Epithelial cell of proximal tubule (primary cell): ENCODE results near the gene CDHR2. TPM values are rescaled to one million over a fixed set of nuclear protein-coding genes. Genes with fewer than 3 reads are reported as not detected.
"Not testable (repeated sequence)": the region's sequence is repeated elsewhere in the genome, so short reads cannot be mapped to it uniquely, and the experiment has no call there.

Experiments used
- DNase-seq: peaks from one replicate; pipeline ENCODE4 v3.0.0-alpha.2; 2011; ENCODE audit warnings: low read depth
- H3K4me3 ChIP-seq: 2 replicates; pipeline ENCODE4 v1.5.1; 2011; ENCODE audit warnings: low read depth, mild to moderate bottlenecking, low read length
- total RNA-seq: library from RNA; depleted of rRNA; stranded (reverse); fragments of >200 nt; gene quantifications from 2 replicates; pipeline ENCODE4 v1.2.3, GENCODE V29; 2015
- TF ChIP-seq, protein P1 (sequence below): conservative IDR thresholded peaks from 2 replicates; pipeline ENCODE4 v1.5.1; 2012; ENCODE audit warnings: low read depth, mild to moderate bottlenecking, low read length

CDHR2 gene
- total RNA-seq, 1 donor from 2014 or later, result not detected

DNA sequence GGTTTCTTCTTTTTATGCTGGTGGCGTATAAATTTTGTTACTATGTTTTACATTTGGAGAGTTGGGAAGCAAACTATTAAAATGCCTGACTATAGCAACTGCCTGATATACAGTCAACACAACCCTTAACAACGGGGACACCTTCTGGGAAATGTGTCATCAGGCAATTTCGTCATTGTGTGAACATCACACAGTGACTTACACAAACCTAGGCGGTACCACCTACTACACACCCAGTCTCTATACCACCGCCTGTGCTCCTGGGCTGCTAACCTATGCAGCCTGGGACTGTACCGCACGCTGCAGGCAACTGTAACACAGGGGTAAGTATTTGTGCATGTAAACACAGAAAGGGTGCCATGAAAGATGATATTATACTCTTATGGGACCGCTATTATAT, 1.3 kb upstream of the CDHR2 start:
- DNase-seq, result no peak
- H3K4me3 ChIP-seq, result no peak overlapping the region
- TF ChIP-seq, protein P1, sequence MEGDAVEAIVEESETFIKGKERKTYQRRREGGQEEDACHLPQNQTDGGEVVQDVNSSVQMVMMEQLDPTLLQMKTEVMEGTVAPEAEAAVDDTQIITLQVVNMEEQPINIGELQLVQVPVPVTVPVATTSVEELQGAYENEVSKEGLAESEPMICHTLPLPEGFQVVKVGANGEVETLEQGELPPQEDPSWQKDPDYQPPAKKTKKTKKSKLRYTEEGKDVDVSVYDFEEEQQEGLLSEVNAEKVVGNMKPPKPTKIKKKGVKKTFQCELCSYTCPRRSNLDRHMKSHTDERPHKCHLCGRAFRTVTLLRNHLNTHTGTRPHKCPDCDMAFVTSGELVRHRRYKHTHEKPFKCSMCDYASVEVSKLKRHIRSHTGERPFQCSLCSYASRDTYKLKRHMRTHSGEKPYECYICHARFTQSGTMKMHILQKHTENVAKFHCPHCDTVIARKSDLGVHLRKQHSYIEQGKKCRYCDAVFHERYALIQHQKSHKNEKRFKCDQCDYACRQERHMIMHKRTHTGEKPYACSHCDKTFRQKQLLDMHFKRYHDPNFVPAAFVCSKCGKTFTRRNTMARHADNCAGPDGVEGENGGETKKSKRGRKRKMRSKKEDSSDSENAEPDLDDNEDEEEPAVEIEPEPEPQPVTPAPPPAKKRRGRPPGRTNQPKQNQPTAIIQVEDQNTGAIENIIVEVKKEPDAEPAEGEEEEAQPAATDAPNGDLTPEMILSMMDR, result no peak

DNA sequence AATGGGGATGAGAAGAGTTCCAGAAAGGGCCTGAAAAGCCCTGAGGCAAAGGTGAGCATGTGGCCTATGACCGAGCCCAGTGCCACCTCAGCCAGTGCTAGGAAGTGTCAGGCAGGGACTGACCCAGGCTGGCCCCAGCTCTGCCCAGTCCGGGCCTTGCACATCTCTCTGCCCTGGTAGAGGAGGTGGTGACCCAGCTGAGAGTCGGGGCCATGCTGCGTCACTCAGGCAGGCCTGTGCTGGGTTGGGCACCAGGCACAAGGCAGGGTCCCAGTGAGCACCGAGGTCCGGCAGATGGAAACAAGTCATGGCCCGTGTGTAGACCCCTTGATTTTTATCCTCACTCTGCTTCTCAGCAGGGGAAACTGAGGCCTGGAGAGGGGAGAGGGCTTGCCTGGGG, 729 bp downstream of the CDHR2 start:
- no peak for DNase-seq
- TF ChIP-seq, protein P1, result no peak
- H3K4me3 ChIP-seq, result no peak overlapping the region

DNA sequence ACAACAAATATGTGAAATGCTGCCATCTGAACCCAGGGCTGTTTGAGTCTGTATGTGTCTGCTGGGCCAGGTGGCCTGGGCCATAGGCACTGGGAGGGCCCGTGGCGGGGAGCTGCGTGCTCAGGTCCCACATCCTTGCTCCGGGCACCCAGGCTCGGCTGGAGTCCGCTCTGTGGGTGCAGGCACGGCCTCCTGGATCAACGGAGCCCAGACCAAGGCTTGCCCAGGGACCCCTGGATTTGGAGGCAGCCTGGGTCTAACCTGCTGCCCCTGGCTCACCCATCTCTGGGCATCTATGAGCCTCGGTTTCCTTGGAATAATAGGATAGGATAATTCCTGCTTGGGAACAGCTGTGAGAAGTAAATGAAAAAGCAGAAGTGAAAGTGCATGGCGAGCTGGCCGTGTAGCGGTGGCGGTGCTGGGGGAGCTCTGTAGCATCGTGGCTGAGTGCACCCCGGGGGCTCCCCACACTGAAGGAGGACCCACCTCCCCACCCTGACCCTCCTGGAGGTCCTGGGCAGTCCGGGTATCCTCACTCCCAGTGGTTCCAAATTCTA, 1.2 kb downstream of the CDHR2 start:
- H3K4me3 ChIP-seq, result peak overlapping the region; percentile 48
- DNase-seq, result no peak
- TF ChIP-seq, protein P1, result no peak

DNA sequence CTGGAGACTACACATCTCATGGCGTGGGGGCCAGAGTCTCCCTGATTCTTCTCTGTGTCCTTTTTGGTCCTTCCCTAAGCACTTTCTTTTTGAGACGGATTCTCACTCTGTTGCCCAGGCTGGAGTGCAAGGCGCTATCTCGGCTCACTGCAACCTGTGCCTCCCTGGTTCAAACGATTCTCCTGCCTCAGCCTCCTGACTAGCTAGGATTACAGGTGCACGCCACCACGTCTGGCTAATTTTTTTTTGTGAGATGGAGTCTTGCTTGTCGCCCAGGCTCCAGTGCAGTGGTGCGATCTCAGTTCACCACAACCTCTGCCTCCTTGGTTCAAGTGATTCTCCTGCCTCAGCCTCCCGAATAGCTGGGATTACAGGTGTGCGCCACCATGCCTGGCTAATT, 1.8 kb downstream of the CDHR2 start:
- not testable (repeated sequence) for DNase-seq
- peak overlapping the region; percentile 48 for H3K4me3 ChIP-seq

DNA sequence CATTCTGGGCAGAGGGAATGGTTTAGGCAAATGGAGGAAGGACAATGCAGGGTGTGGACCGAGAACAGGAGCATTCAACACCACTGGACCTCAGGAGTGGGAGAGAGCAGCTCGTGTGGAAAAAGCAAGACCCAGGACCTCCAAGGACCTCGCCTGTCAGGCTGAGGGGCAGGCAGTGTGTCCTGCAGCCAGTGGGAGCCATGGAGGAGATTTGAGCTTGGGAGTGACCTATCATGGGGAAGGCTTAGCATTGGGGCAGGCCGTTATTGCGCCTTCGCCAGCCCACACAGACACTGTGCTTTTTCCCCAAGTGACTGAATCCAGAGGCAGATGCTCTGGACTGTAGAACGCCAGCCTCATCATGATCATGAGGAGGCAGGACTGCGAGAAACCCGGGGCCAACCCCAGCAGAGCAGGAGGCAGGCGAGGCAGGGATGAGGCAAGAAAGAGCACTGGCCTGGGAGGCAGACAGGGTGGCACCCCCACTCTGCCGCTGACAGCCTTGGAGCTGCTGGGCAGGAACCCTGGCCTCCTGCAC, 3.3 kb downstream of the CDHR2 start:
- TF ChIP-seq, protein P1, result no peak
- H3K4me3 ChIP-seq, result no peak overlapping the region
- no peak for DNase-seq

DNA sequence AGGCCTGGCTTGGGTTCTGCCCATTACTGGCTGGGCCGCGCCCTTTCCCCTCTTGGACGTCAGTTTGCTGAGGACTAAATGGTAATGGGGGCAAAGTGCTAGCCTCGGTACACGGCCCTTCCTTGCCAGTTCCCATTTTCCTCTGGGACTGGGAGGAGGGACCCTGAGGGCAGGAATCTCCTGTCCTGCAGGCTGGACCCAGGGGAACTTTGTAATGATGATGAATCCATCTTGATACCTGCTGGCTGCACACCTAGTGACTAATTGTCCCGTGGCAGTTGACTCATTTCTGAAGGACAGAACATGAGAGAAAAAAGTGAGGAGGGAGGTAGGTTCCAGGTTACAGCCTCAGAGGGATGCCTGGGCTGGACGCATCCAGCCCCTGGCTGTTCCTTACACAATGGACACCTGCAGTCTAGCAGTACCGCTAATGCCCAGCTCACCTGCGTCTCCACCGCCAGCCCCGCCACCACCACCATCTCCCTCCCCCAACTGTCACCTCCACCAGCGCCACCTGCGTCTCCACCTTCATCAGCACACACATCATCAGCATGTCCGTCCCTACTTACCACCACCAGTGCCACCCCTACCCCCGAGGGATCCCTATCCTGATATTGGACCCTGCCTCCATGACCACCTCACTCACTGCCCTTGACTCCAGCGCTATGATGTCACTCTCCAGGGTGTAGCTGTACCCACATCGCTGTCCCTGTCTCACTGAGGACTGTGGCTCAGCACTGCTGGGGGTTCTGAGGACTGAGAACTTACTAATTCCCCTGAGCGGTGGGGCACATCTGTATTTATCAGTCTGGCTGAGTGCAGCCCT, 4.3 kb downstream of the CDHR2 start:
- no peak overlapping the region for H3K4me3 ChIP-seq
- no peak for DNase-seq
- TF ChIP-seq, protein P1, result no peak

DNA sequence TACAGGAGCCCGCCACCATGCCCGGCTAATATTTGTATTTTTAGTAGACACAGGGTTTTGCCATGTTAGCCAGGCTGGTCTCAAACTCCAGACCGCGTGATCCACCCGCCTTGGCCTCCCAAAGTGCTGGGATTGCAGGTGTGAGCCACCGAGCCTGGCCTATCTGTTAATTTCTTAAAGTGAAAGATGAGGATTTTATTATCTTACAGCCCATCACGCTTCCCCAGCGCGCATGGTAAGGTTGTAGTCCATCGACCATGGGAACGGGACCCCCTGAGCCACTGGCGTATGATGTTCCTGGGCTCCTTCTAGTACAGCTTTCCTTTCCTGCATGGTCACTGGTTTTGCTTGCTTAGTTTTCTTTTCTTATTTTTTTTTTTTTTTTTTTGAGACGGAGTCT, 8.7 kb downstream of the CDHR2 start:
- DNase-seq, result no peak
- no peak overlapping the region for H3K4me3 ChIP-seq
- TF ChIP-seq, protein P1, result no peak
